GM19043 (cell line): Measurements from ENCODE around the gene TARM1.

Experiments used
- ATAC-seq: cut with Tn5 transposase; IDR thresholded peaks from one replicate; pipeline ENCODE4 v1.9.1; 2021; ENCODE audit warnings: low read depth; ENCODE audit not compliant: unreplicated experiment

The TARM1 gene

DNA sequence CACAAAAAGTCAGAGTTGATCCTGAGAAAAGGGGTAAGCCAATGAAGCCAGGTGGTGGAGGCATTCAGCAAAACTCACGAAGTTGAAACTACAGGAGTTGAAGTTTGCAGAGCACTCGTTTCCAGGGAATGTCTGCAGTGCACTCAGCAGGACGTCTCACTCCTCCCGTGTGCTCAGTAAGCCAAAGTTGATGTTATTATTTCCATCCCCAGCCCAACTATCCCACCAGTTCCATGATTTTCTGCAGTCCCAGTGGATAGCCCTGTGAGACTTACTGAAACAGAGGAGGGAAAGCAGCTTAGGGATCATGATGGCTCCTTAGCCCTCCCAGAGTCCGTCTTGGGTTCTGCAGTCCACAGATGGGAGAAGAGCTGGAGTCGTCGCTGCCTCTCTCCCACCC, at the start of gene TARM1:
TARM1 (minus strand) TSS at position 334 of the 400 bp plus-strand sequence; CDS start at position 309, 25 bp downstream.
- no peak for ATAC-seq

GRCh38 chr19:54129617-54129996, 48.4 kb upstream of the TARM1 start:
- ATAC-seq = no peak

GRCh38 chr19:54128796-54129616, 47.8 kb upstream of the TARM1 start:
- no peak for ATAC-seq

- no peak for ATAC-seq
Observed at GRCh38 chr19:54128441-54128725, 47.2 kb upstream of the TARM1 start.

DNA sequence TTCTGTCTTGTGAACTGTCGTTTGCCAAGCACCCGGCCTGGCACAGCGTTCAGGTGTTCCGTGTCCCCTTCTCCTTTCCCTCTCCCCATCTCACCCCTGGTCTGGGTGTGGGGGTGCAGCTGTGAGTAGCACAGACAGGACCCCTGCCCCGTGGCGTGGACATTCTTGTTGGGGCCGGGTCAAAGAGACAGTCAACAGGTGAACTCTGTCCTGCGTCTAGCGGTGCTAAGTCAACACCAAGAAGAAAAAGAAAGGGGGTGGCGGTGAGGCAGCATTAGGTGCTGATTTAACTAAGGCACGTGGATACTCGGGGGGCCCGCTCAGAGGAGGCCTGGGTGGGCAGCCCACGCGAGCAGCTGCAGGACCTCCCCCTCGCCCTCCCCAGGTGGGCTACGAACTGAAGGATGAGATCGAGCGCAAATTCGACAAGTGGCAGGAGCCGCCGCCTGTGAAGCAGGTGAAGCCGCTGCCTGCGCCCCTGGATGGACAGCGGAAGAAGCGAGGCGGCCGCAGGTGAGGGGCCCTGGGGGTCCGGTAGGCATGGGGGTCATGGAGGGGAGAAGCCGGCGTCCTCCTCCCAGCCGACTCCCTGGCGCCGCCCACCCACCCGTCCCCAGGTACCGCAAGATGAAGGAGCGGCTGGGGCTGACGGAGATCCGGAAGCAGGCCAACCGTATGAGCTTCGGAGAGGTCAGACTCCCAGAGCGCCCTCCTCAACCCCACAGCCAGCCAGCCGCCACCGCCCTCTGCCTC, 46.7 kb upstream of the TARM1 start:
- ATAC-seq = no peak

- ATAC-seq = no peak
Observed at GRCh38 chr19:54125713-54126112, 44.5 kb upstream of the TARM1 start.

GRCh38 chr19:54124393-54124792, 43.2 kb upstream of the TARM1 start:
- no peak for ATAC-seq

DNA sequence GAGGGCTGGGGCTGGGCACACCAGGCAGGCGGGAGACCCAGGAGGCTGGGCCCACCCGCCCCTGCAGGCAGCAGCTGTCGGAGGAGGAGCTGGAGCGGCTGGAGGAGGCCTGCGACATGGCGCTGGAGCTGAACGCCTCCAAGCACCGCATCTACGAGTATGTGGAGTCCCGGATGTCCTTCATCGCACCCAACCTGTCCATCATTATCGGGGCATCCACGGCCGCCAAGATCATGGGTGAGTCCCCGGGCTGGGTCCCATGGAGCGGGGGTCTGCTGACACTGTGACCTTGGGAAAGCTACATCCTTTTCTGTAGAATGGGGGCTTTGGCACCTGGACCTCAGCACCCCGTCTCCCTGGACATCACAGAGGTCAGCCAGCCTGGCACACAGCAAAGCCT, 42.5 kb upstream of the TARM1 start:
- no peak for ATAC-seq

- ATAC-seq = no peak
Observed at GRCh38 chr19:54121259-54121658, 40.1 kb upstream of the TARM1 start.

- peak; percentile 64 for ATAC-seq
Observed at GRCh38 chr19:54115109-54116063, 34.2 kb upstream of the TARM1 start, which contains the start of the genes PRPF31 and TFPT. Gene PRPF31, plus strand, starts transcription at chr19:54115754. Its CDS starts 2,525 bp downstream, at chr19:54118279. Gene TFPT, minus strand, starts transcription at chr19:54115657. Its CDS starts 388 bp downstream, at chr19:54115269.

- ATAC-seq = no peak
Observed at GRCh38 chr19:54114340-54115108, 33.4 kb upstream of the TARM1 start.

GRCh38 chr19:54109651-54110050, 28.5 kb upstream of the TARM1 start:
- no peak for ATAC-seq

DNA sequence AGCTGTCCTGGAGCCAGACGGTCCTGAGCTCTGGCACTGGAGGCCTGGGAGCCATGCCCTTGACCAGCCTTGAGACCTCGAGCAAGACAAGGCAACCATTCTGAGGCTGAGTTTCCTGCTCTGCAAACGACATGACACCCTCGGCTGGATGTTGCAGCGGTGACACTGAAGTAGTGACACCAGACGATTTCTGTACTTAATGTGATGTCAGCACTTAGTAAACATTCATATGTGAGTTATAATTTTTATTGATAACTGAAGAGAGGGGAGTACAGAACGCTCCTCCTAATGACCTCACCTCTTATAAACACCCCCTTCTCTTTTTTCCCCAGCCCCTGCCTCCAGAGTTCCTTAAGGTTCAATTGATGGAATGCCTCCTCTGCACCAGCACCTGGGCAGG, 27.3 kb upstream of the TARM1 start:
- ATAC-seq = no peak

- no peak for ATAC-seq
Observed at GRCh38 chr19:54107876-54108490, 26.8 kb upstream of the TARM1 start.

DNA sequence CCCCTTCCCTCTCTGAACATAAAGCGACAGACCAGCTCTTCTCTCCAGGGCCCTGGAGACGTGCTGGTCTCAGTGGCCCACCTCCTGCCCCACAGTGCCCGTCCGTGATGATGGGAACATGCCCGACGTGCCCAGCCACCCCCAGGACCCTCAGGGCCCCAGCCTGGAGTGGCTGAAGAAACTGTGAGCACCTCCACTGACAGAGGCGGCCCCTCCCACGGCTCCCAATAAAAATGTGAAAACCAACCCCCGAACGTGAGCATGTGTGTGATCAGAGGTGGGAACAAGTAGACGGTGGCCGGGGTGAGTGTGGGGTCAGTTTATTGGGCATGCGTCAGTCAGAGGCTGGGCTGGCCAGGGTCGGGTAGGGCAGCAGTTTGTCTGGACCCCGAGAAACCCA, 25.6 kb upstream of the TARM1 start:
- ATAC-seq = no peak

GRCh38 chr19:54105796-54106195, 24.6 kb upstream of the TARM1 start:
- ATAC-seq = no peak

DNA sequence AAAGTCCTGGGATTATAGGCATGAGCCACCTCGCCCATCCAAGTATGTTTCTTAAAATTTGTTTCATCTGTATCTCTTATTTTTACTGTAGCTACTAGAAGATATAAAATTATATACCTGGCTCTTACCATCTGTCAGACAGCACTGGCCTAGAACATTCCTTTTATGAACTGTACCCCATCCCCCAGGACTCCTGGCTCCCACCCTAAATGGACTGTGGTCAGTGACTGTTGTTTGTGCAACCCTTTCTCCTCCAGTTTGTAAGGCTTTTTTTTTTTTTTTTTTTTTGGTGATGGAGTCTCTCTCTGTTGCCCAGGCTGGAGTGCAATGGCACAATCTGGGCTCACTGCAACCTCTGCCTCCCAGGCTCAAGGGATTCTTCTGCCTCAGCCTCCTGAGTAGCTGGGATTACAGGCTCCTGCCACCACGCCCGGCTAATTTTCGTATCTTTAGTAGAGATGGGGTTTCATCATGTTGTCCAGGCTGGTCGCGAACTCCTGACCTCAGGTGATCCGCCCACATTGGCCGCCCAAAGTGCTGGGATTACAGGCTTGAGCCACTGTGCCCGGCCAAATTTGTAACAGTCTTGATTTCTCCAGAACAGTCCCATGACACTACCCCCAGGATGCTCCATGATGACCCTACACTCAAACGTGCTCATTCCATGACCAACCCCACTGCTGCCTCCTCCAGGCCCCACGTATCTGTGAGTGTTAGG, 24.0 kb upstream of the TARM1 start:
- ATAC-seq = no peak

DNA sequence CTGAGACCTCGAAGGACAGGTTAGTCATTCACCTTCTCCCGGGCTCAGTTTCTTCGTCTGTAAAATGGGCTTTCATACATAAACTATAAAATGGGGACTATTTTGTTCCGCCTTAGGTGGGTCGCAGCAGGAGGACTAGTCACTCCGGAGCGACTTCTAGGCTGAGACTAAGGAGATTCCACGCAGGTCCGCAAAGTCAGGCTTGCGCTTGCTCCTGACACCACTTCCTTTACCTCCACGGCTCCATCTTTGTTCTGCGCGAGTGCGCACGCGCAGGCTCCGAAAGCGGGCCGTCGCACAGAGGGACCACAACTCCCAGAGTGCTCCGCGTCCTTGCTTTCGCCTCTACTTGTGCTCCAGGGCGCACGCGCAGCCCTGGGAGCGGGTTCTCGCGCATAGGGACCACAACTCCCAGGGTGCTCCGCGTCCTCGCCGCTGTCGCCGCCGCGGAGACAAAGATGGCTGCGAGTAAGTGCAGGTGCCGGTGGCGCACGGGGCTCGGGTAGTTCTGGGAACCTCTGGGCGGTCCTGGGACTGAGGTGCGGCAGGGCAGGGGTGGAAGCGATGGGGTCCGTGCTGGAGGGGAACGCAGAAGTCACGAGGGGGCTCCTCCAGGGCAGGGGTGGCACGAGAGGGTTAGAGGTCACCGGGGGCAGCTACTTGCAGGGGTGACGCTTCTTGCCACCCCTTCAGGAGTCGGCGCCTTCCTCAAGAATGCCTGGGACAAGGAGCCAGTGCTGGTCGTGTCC, 21.4 kb upstream of the TARM1 start, which contains the start of gene NDUFA3:
NDUFA3 (plus strand) TSS at position 435 of the 749 bp plus-strand sequence; CDS start at position 459, 24 bp downstream.
- ATAC-seq = peak; percentile 94
